Stomach (tissue), 9 donors: Measurements from ENCODE around the gene ACTBL2. TPM values are rescaled to one million over a fixed set of nuclear protein-coding genes. Genes with fewer than 3 reads are reported as not detected.
A peak's percentile ranks its signal among the peaks of the same experiment; 100 is the strongest.

ENCODE experiments used
- DNase-seq, 2 donors: peaks; one replicate each; pipeline versions ENCODE4 v3.0.0 to v3.0.0-alpha.2; 2013 to 2019
- H3K27ac ChIP-seq, 5 donors: fragments of 200-600 bp in 4 of 5; sonication (generic) in 4 of 5; one replicate each; pipeline ENCODE4 v1.5.1; 2013 to 2019; ENCODE audit warnings: mild to moderate bottlenecking in 1 of 5, moderate library complexity in 1 of 5
- H3K27me3 ChIP-seq, 3 donors: fragments of 200-600 bp; sonication (generic); one replicate each; pipeline ENCODE4 v1.5.1; 2017 to 2019; ENCODE audit warnings: mixed run types in 1 of 3
- H3K36me3 ChIP-seq, 4 donors: fragments of 200-600 bp; sonication (generic); 1 replicate in 3 of 4; 2 replicates in 1 of 4; pipeline ENCODE4 v1.5.1; 2016 to 2019
- H3K4me1 ChIP-seq, 4 donors: fragments of 200-600 bp; sonication (generic); one replicate each; pipeline ENCODE4 v1.5.1; 2016 to 2019
- H3K4me3 ChIP-seq, 4 donors: fragments of 200-600 bp; sonication (generic) in 3 of 4; one replicate each; pipeline ENCODE4 v1.5.1; 2016 to 2019; ENCODE audit warnings: mild to moderate bottlenecking in 1 of 4
- H3K9me3 ChIP-seq, 4 donors: fragments of 200-600 bp; sonication (generic); one replicate each; pipeline ENCODE4 v1.5.1; 2016 to 2019
- EP300 ChIP-seq: sonication (generic); formaldehyde crosslinking; IDR thresholded peaks from one replicate; pipeline ENCODE4 v1.6.1; 2017; ENCODE audit warnings: antibody characterized with exemption
- POLR2A ChIP-seq, 4 donors: fragments of 450-650 bp; IDR thresholded peaks; one replicate each; pipeline ENCODE4 v1.6.1; 2016; ENCODE audit warnings: antibody characterized with exemption in 4 of 4, control low read depth in 2 of 4, mild to moderate bottlenecking in 1 of 4, moderate library complexity in 1 of 4
- POLR2AphosphoS5 ChIP-seq, 3 donors: sonication (generic); formaldehyde crosslinking; IDR thresholded peaks; one replicate each; pipeline ENCODE4 v1.6.1; 2016; ENCODE audit warnings: antibody characterized with exemption in 3 of 3
- WGBS, 5 donors: extraction: QIAGEN DNeasy Blood & Tissue Kit in 3 of 5; methylation state at CpG; one replicate each; pipeline versions ENCODE4 v1.1.5 to v1.1.7; 2013 to 2018; 5-methylcytosine and 5-hydroxymethylcytosine counted together
- intact Hi-C: fragments of 100-400 bp; cut with DNase I; formaldehyde crosslinking; loops from one replicate; pipeline ENCODE4 v1.15.1; 2023; ENCODE audit warnings: low total_unique reads
- polyA plus RNA-seq, 3 donors: library from polyadenylated mRNA; stranded (reverse); fragments of 200-250 nt; gene quantifications; one replicate each; pipeline ENCODE4 v1.2.3, GENCODE V29; 2013
- total RNA-seq, 5 donors: library from RNA; depleted of rRNA; stranded (reverse); fragments of >200 nt; gene quantifications; one replicate each; pipeline versions ENCODE4 v1.1.0 to v1.2.3, GENCODE V29; 2014 to 2016
- TF ChIP-seq, protein P1 (sequence below), 7 experiments: fragments of 450-650 bp in 4 of 7; fragments of 200-600 bp in 3 of 7; sonication (generic) in 3 of 7; IDR thresholded peaks; one replicate each; pipeline ENCODE4 v1.5.1; 2016 to 2019; ENCODE audit warnings: antibody characterized with exemption in 7 of 7, control low read depth in 2 of 7, mild to moderate bottlenecking in 1 of 7
- donor health status: healthy with polysubstance abuse.
- donor health status: Bipolar disorder and iron deficiency.
- donor health status: healthy.

The ACTBL2 gene
- total and polyA plus RNA-seq, 8 donors: 0.05 to 0.19 TPM; not detected in 6

DNA sequence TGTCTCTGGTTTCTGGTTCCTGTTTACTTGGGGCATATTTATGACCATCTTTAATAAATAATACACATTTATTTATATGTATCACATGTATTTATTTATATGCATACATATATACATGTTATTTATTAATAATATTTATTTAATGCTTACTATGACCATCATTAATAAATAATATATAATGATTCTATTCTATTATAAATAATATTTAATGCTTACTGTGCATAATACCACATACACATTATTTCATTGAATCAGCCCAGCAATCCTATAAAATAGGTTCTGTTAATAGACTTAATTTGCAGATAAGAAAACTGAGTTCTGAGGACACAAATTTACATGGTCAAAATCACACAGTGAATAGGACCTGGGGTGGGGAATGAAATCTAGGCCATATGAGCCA lies 24.2 kb downstream of the ACTBL2 start:
- DNase-seq: no peak
- Histone ChIP-seq H3K27me3 (no peaks in the 10 kb centered on the region), H3K9me3 (no peaks in the 10 kb centered on the region), H3K36me3 (no peaks in the 10 kb centered on the region), H3K27ac (no peak overlapping the region), H3K4me3 (no peak overlapping the region), H3K4me1 (peaks cover 0 to 28% (median 12%) of the 10 kb centered on the region in 4 donors)
- intact Hi-C loops: no loop called here
- TF ChIP-seq POLR2A (IDR thresholded peaks at IDR 0.05): no peak
- no peak for TF ChIP-seq EP300
- TF ChIP-seq, protein P1, sequence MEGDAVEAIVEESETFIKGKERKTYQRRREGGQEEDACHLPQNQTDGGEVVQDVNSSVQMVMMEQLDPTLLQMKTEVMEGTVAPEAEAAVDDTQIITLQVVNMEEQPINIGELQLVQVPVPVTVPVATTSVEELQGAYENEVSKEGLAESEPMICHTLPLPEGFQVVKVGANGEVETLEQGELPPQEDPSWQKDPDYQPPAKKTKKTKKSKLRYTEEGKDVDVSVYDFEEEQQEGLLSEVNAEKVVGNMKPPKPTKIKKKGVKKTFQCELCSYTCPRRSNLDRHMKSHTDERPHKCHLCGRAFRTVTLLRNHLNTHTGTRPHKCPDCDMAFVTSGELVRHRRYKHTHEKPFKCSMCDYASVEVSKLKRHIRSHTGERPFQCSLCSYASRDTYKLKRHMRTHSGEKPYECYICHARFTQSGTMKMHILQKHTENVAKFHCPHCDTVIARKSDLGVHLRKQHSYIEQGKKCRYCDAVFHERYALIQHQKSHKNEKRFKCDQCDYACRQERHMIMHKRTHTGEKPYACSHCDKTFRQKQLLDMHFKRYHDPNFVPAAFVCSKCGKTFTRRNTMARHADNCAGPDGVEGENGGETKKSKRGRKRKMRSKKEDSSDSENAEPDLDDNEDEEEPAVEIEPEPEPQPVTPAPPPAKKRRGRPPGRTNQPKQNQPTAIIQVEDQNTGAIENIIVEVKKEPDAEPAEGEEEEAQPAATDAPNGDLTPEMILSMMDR (IDR thresholded peaks at IDR 0.05): no peak
- no peak for TF ChIP-seq POLR2AphosphoS5 (IDR thresholded peaks at IDR 0.05)

DNA sequence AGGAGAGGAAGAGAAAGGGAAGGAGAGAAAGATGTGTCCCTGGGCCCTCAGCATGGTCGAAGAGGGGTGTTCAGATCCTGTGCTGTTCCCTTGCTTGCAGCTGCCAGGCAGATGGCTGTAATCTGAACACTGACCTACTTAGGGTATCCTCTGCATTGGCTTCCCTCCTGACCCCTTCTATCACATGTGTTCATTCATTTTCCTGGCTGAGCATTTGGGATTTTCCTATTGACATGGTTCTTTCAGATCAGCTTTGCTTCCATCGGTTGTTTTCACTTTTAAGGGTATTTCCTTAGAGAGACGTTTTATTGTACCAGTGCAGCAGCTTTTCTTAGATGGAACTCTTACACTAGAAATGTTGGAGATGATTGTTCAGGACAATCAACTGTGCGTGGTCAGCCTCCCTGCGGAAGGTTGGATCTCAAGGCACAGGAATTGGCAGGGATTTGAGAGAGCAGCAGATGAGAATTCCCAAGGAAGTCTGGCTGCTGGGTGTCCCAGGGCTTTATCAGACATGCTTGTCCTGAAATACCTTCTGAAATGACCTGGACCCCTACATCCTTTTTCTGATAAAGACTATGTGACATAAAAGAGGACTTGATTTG lies 26.0 kb downstream of the ACTBL2 start:
- WGBS, 5 donors: 47 to 62% (median 58%) methylated on average over 5 of the region's 5 CpGs

DNA sequence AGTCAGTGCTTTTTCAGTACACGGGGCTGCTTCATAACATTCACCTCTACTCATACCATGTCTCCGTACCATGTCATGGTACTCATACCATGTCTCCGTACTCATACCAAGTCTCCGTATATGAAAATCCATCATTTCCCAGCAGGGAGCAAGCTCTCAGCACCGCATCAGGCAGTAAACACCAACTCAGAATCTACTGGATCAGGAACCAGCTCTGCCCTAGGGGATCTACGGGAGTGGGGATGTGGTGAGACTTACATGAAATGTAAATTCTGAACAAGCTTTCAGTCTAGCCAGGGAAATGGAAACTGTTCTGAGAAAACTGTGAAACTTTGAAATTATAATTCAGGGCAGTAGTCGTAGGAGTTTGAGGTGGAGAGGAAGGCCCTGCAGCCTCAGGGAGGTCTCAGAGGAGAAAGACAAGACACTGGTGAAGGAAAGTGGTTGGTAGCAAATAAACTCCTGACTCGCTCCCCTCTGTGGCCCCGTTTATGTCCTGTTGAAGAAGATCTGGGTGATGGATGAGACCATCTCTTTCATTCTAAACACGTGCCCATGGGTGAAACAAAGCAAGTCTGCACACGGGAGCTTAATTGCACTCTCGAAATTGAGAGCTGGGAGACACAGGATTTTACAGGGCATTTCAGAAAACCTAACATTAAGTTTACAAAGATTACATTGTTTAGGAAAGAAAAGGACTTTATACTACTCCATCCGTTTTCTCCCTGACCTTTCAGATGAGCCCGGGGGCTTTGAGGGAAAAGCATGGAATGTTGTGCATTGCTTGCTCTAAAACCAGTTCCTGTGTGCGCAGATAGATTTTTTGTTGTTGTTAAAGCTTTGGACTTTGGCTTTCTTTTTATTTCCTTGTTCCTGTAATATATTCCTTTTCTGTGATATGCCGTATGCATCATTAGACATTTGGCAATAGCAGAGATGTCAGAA lies 26.8 kb downstream of the ACTBL2 start:
- peak in 1 of 2 donors; percentile 63 for DNase-seq
- WGBS, 5 donors: 63 to 69% (median 65%) methylated on average over 16 of the region's 16 CpGs
- intact Hi-C loops: no loop called here
- no peaks in the 10 kb centered on the region for H3K27me3 ChIP-seq
- no peaks in the 10 kb centered on the region for H3K9me3 ChIP-seq
- no peak overlapping the region for H3K4me3 ChIP-seq
- H3K36me3 ChIP-seq: no peaks in the 10 kb centered on the region
- peak overlapping the region in 3 of 5 donors; percentile 19 to 78 (median 61) for H3K27ac ChIP-seq
- TF ChIP-seq, protein P1 (IDR thresholded peaks at IDR 0.05): no peak
- TF ChIP-seq POLR2AphosphoS5 (IDR thresholded peaks at IDR 0.05): peak in 1 of 3 donors; percentile 21
- H3K4me1 ChIP-seq: peaks cover 10 to 55% (median 36%) of the 10 kb centered on the region in 4 donors

More for the DNA sequence above, 26.0 kb downstream of the ACTBL2 start:
- peaks cover 10 to 46% (median 28%) of the 10 kb centered on the region in 4 donors for H3K4me1 ChIP-seq
- intact Hi-C loops: no loop called here
- no peaks in the 10 kb centered on the region for H3K9me3 ChIP-seq
- no peak for DNase-seq
- H3K27me3 ChIP-seq: no peaks in the 10 kb centered on the region
- peak overlapping the region in 3 of 5 donors; percentile 33 to 78 (median 61) for H3K27ac ChIP-seq
- TF ChIP-seq, protein P1 (IDR thresholded peaks at IDR 0.05): no peak
- no peak for TF ChIP-seq POLR2AphosphoS5 (IDR thresholded peaks at IDR 0.05)
- TF ChIP-seq EP300: no peak
- no peak for TF ChIP-seq POLR2A (IDR thresholded peaks at IDR 0.05)
- no peaks in the 10 kb centered on the region for H3K36me3 ChIP-seq
- no peak overlapping the region for H3K4me3 ChIP-seq

DNA sequence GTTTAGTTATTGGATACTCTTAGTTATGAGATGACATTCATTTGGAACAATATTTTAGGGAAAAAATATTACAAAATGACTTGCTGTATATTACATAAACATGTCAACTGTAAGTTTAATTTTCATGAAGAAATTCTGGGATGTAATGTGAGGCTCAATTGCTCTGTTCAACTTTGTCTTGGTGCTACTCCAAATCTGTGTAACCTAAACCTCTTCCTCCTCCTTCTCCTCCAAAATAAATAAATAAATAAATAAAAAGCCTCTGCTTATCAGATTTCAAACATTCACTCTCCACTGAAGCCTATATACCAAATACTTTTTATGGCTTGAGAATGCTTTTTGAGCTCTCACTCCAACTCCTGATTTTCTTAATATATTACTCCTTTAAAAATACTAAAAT lies 27.7 kb downstream of the ACTBL2 start:
- no peak for DNase-seq
- H3K27me3 ChIP-seq: no peaks in the 10 kb centered on the region
- TF ChIP-seq POLR2AphosphoS5 (IDR thresholded peaks at IDR 0.05) (no peak), POLR2A (IDR thresholded peaks at IDR 0.05) (no peak), EP300 (no peak)
- TF ChIP-seq, protein P1 (IDR thresholded peaks at IDR 0.05): no peak
- H3K36me3 ChIP-seq: no peaks in the 10 kb centered on the region
- H3K4me3 ChIP-seq: no peak overlapping the region
- H3K4me1 ChIP-seq: peaks cover 10 to 56% (median 36%) of the 10 kb centered on the region in 4 donors
- intact Hi-C loops: no loop called here
- peak overlapping the region in 1 of 5 donors; percentile 78 for H3K27ac ChIP-seq
- H3K9me3 ChIP-seq: no peaks in the 10 kb centered on the region
